Dermis microvascular lymphatic vessel endothelial cell (primary cell): ENCODE data around the gene PPP1R14C. TPM values are rescaled to one million over a fixed set of nuclear protein-coding genes. Genes with fewer than 3 reads are reported as not detected.
"Not testable (repeated sequence)": the region's sequence is repeated elsewhere in the genome, so short reads cannot be mapped to it uniquely, and the experiment has no call there.

Experiments
- DNase-seq, 2 donors: peaks; one replicate each; pipeline versions ENCODE4 v3.0.0 to v3.0.0-alpha.2; 2010; ENCODE audit warnings: low read depth in 2 of 2
- total RNA-seq: library from RNA; depleted of rRNA; stranded (reverse); fragments of >200 nt; gene quantifications from 2 replicates; pipeline ENCODE4 v1.2.1, GENCODE V29; 2014

PPP1R14C gene
- total RNA-seq: not detected in 2 replicates

- no peak for DNase-seq
Observed at GRCh38 chr6:150142670-150143515, at the start of gene PPP1R14C. Gene PPP1R14C (plus strand): TSS chr6:150143044. CDS start chr6:150143193, 149 bp downstream.

GRCh38 chr6:150093397-150093796, 49.4 kb upstream of the PPP1R14C start:
- no peak for DNase-seq

- no peak for DNase-seq
Observed at GRCh38 chr6:150098155-150098554, 44.7 kb upstream of the PPP1R14C start.

- DNase-seq: no peak
Observed at GRCh38 chr6:150099546-150099945, 43.3 kb upstream of the PPP1R14C start.

- no peak for DNase-seq
Observed at GRCh38 chr6:150099953-150100352, 42.9 kb upstream of the PPP1R14C start.

GRCh38 chr6:150100745-150101144, 42.1 kb upstream of the PPP1R14C start:
- no peak for DNase-seq

GRCh38 chr6:150102750-150103270, 40.0 kb upstream of the PPP1R14C start:
- no peak for DNase-seq

- no peak for DNase-seq
Observed at GRCh38 chr6:150112233-150112632, 30.6 kb upstream of the PPP1R14C start.

- no peak for DNase-seq
Observed at GRCh38 chr6:150115769-150116168, 27.1 kb upstream of the PPP1R14C start.

GRCh38 chr6:150116200-150116800, 26.5 kb upstream of the PPP1R14C start:
- DNase-seq: no peak

- no peak for DNase-seq
Observed at GRCh38 chr6:150118203-150118602, 24.6 kb upstream of the PPP1R14C start.

GRCh38 chr6:150118627-150119026, 24.2 kb upstream of the PPP1R14C start:
- DNase-seq: no peak

- DNase-seq: no peak
Observed at GRCh38 chr6:150119173-150119572, 23.7 kb upstream of the PPP1R14C start.

- DNase-seq: no peak
Observed at GRCh38 chr6:150123645-150124044, 19.2 kb upstream of the PPP1R14C start.

- DNase-seq: no peak
Observed at GRCh38 chr6:150124235-150124634, 18.6 kb upstream of the PPP1R14C start.

- no peak for DNase-seq
Observed at GRCh38 chr6:150126641-150127291, 16.1 kb upstream of the PPP1R14C start.

GRCh38 chr6:150128425-150128824, 14.4 kb upstream of the PPP1R14C start:
- DNase-seq: no peak

- no peak for DNase-seq
Observed at GRCh38 chr6:150129616-150130505, 13.0 kb upstream of the PPP1R14C start.

GRCh38 chr6:150133686-150134085, 9.2 kb upstream of the PPP1R14C start:
- DNase-seq: no peak

- DNase-seq: no peak
Observed at GRCh38 chr6:150134280-150134920, 8.4 kb upstream of the PPP1R14C start.

GRCh38 chr6:150137711-150138110, 5.1 kb upstream of the PPP1R14C start:
- DNase-seq: not testable (repeated sequence)
